Measurements from ENCODE around the gene ZDHHC8. TPM values are rescaled to one million over a fixed set of nuclear protein-coding genes. Genes with fewer than 3 reads are reported as not detected.

Gene ZDHHC8
- total RNA-seq, 8 experiments from 2014 or later, result 4.5 to 34.5 (median 8.9) TPM

DNA sequence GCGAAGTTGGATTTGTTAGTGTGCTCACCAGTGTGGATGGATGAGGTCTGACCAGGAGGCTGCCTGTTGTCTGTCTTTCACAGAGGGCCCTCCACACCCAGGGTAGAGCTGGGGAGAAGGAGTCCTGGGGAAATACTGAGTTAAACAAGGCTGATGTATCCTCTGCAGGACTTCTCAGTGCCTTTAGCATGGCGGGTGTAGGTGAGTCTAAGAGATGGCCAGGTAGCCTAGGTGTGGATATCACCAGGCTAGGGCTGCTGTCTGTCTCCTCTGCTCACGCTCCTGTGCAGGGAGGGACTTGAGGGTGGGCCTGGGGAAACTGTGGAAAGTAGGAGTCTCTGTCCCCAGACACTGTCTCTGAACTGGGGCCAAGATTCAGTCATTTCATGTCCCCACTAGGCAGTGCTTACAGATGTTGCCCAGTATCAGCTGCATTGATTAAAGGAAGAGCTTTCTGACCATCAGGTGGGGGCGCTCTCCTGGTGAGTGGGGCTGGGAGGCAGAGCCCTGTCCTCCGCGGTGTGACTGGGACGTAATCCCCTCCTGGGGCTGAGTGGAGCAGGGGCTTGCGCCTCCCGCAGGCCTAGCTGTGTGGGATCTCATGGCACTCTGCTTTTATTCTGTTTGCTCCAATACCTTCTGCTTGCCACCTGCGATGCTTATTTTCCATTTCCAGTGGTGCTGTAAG, 54.7 kb downstream of the ZDHHC8 start:
- WGBS, 10 experiments, result 14 to 100% (median 60%) methylated on average over 1 to 8 of the region's 10 CpGs; no CpG with 5 or more reads in 5 of the 10 experiments
- H3K27ac ChIP-seq, result peak overlapping the region in 1 of 2 donors; percentile 17
- peak in 3 of 8 experiments; percentile 26 to 44 (median 30) for ATAC-seq (replicated peaks in 6 of 8)
- no peak overlapping the region for H3K4me3 ChIP-seq
- H3K4me1 ChIP-seq (replicated peaks in 1 of 2), result peaks cover 17 to 21% of the 10 kb centered on the region in 2 donors
- in situ Hi-C loops (cut with MboI; ENCODE audit: low pct_unique_long_range_greater_than_20kb in 2 of 9, low sequenced_read_pairs in 9 of 9, unreplicated experiment in 9 of 9), result no loop called here

DNA sequence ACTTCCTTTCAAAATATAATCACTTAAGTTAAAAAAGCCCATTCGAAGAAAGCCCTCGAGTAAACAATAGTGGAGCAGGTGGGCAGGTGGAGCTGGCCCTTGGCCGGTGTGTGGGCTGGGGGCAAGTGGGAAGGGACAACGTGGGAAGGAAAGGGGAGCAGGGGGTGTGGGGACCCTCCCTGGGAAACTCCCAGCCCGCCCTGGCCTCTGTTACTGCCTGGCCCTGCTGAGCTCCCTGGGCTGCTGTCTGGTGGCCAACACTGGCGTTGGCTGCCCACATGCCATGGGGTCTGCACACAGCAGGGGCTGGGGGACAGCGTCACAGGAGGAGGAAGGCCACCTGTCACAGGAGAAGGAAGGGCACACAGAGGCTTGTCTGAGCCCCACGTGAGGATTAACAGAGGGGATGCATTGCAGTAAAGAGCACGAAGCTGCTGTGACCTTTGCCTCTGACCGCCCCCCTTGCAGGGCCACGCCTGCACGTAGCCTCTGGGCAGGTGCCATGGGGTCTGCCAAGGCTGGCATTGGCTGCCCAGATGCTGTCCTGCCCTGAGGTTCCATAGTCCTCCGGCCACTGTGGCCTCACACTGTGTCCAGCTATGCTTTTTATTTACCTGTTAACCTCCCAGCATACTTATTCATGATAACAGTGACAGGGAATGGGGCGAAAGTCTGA, 55.4 kb downstream of the ZDHHC8 start:
- Histone ChIP-seq H3K4me3 (no peak overlapping the region), H3K4me1 (replicated peaks in 1 of 2) (peaks cover 10 to 21% of the 10 kb centered on the region in 2 donors), H3K27ac (no peak overlapping the region)
- 20 to 73% (median 43%) methylated on average over 1 to 3 of the region's 14 CpGs; no CpG with 5 or more reads in 6 of the 10 experiments for WGBS, 10 experiments
- in situ Hi-C loops (cut with MboI; ENCODE audit: low pct_unique_long_range_greater_than_20kb in 2 of 9, low sequenced_read_pairs in 9 of 9, unreplicated experiment in 9 of 9), result no loop called here
- ATAC-seq (replicated peaks in 6 of 8), result no peak

DNA sequence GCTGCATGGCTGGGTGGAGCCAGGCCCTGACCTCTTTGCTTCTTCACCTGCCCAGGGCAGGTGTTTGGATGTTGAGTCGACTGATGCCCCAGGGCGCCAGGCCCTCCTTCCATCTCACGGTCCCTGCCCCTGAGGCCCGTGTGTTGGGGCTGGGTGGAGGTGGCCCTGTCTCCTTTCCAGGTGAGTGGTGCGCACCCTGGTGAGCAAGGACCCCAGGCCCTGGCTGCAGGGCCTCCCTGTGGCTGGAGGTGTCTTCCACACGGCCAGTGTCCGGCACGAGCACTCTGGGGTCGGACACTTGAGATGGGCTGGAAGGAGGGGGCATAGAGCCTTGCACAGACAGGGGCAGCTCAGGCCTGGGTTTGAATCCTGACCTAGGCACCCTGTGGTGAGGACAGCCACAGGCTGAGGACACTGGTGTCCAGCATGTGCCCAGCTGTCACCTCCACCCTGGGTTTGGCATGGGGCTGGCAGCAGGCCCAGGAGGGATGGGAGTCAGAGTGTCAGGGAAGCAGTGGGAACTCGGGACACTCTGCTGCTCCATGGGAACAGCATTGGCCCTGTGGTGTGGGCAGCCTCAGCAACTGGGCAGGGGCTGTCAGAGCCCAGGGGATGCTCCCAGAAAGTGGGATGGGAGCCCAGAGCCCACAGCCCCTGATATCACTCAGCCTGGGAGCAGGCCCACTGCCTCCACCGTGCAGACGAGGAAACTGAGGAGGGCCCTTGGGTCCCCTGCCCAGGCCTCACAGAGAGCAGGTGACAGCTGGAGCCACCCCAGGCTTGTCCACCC, 56.4 kb downstream of the ZDHHC8 start:
- Histone ChIP-seq H3K27ac (no peak overlapping the region), H3K4me3 (no peak overlapping the region), H3K4me1 (replicated peaks in 1 of 2) (peaks cover 7 to 19% of the 10 kb centered on the region in 2 donors)
- 60 to 100% (median 86%) methylated on average over 1 to 4 of the region's 12 CpGs; no CpG with 5 or more reads in 6 of the 10 experiments for WGBS, 10 experiments
- in situ Hi-C loops (cut with MboI; ENCODE audit: low pct_unique_long_range_greater_than_20kb in 2 of 9, low sequenced_read_pairs in 9 of 9, unreplicated experiment in 9 of 9), result no loop called here
- ATAC-seq (replicated peaks in 6 of 8), result peak in 1 of 8 experiments; percentile 4

DNA sequence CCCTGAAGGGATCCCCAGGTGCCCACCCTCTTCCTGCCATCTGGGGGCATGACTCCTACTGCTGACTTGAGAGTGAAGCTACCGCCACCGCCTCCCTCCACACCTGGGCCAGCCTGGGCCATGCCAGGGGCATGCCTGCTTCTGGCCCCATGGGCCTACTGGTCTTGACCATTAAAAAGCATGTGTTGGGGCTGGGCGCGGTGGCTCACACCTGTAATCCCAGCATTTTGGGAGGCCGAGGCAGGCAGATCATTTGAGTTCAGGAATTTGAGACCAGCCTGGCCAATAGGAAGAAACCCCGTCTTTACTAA, 56.9 kb downstream of the ZDHHC8 start:
- 100% methylated on average over 1 to 2 of the region's 6 CpGs; no CpG with 5 or more reads in 5 of the 10 experiments for WGBS, 10 experiments
- no peak overlapping the region for H3K27ac ChIP-seq
- in situ Hi-C loops (cut with MboI; ENCODE audit: low pct_unique_long_range_greater_than_20kb in 2 of 9, low sequenced_read_pairs in 9 of 9, unreplicated experiment in 9 of 9), result no loop called here
- ATAC-seq (replicated peaks in 6 of 8), result no peak
- H3K4me1 ChIP-seq (replicated peaks in 1 of 2), result peaks cover 11 to 19% of the 10 kb centered on the region in 2 donors
- H3K4me3 ChIP-seq, result no peak overlapping the region

DNA sequence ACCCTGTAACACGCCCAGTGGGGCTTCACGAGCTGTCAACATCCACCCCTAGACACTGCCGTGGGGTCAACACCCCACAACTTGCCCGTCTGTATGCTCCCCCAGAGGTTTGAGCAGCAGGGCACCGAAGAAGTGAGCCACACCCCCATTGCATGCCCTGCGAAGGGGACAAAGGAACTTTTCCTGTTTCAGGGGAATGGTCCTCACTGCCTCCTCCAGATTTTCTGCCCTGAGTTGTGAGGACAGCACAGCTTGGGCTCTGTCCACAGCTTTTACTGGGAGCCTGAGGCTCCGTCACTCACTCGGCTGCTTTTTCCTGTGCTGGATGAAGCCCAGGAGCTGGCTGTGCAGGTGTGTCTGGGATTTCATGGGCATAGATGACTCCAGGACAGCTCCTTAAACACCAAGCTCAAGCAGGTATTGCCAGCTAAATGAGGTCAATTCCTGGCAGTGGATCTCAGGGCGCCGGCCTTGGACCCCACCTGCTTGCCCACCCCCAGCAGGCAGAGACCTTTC, 59.5 kb downstream of the ZDHHC8 start:
- no peak overlapping the region for H3K27ac ChIP-seq

DNA sequence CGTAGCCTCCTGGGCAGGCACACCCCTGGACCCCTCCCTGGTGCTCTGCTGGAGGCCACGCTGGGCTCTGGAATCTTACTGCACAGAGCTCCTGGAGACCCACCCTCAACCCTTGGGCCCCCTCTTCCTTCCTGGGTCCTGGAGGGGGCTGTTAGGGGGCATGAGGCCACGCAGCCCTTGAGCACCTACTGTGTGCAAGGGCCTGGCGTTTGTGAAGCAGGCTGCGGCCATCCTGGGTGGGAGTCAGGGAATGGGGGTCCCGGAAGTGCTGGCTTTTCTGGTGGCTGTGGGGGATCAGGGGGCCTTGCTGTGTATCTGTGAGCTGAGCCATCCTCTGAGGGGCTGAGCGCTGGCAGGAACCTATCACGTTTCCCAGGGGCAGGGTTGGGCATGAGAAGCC, 60.2 kb downstream of the ZDHHC8 start:
- peak in 4 of 8 experiments; percentile 47 to 59 (median 48) for ATAC-seq (replicated peaks in 6 of 8)
- Histone ChIP-seq H3K27ac (peak overlapping the region in 1 of 2 donors; percentile 18), H3K4me3 (no peak overlapping the region), H3K4me1 (replicated peaks in 1 of 2) (peaks cover 15 to 22% of the 10 kb centered on the region in 2 donors)
- in situ Hi-C loops (cut with MboI; ENCODE audit: low pct_unique_long_range_greater_than_20kb in 2 of 9, low sequenced_read_pairs in 9 of 9, unreplicated experiment in 9 of 9), result no loop called here
- 60 to 100% methylated on average over 1 of the region's 8 CpGs; no CpG with 5 or more reads in 8 of the 10 experiments for WGBS, 10 experiments

More for the DNA sequence above, 59.5 kb downstream of the ZDHHC8 start:
- Histone ChIP-seq H3K4me1 (replicated peaks in 1 of 2) (peaks cover 12 to 20% of the 10 kb centered on the region in 2 donors), H3K4me3 (no peak overlapping the region)
- in situ Hi-C loops (cut with MboI; ENCODE audit: low pct_unique_long_range_greater_than_20kb in 2 of 9, low sequenced_read_pairs in 9 of 9, unreplicated experiment in 9 of 9), result no loop called here
- 60 to 80% (median 71%) methylated on average over 1 to 4 of the region's 10 CpGs; no CpG with 5 or more reads in 6 of the 10 experiments for WGBS, 10 experiments
- no peak for ATAC-seq (replicated peaks in 6 of 8)

DNA sequence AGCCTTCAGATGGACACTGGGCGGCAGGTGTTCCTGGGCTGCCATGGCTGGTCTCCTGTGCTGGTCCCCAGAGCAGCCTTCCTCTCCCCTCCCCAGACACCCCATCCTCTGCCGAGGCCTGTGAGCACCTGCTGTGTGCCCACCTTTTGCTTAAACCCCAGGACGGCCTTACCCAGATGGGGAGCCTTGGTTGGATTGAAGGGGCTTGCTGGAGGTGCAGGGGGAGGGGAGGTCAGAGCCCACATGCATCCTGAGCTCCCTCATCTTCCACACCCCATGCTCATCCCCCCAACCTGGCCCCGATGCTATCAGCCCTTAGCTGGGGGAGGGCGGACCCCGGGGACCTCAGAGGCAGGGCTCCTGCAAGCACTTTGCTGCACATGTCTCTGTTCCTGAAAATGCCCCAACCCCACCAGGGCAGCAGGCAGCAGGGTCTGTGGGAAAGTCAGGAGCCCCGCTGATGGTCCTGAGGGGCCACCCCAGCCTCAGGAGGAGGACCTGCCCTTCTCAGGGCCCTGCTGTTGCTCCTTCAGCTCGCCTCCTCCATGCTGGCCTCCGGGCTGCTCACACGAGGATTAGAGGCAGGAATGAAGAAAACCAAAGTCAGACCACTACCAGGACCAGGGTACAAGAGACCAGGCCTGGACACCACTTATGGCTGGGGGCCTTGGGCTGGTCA, 60.8 kb downstream of the ZDHHC8 start:
- 60 to 80% (median 70%) methylated on average over 1 to 6 of the region's 10 CpGs; no CpG with 5 or more reads in 7 of the 10 experiments for WGBS, 10 experiments
- Histone ChIP-seq H3K27ac (no peak overlapping the region), H3K4me3 (no peak overlapping the region), H3K4me1 (replicated peaks in 1 of 2) (peaks cover 21 to 26% of the 10 kb centered on the region in 2 donors)
- no peak for ATAC-seq (replicated peaks in 6 of 8)
- in situ Hi-C loops (cut with MboI; ENCODE audit: low pct_unique_long_range_greater_than_20kb in 2 of 9, low sequenced_read_pairs in 9 of 9, unreplicated experiment in 9 of 9), result no loop called here

DNA sequence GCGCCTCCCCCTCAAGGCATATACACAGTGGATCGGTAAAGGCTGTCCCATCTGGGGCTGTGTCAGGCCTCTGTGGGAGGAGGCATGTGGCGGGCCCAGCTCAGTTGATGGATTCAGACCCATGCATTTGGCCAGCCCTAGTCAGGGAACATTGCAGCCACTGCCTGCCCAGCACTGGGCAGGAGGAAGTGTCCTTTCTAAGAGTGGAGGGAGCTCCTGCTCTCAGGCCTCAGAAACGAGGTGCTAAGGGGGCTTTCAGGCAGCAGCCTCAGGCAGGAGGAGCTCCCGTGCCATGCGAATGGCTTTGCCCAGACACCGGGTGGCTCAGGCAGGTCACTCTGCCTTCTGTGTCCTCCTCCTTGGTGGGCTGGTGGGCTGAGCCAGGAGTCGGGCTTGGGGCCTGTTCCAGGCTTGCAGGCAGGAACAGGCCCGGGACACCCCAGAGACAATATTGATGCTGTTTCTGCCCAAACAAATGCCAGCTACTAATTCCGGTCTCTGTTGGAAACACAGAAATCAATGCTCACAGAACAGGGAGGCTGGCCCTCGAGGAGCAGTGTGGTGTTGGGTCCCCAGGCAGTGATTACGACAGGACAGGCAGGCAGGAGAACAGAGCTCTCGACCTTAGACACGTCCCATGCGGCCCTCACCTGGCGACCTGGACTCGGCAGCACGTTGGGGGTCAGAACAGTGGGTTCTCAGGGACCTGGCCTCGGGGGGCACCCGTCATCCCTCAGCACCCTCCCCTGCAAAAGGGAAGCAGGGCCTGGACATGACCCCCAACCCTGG, 61.6 kb downstream of the ZDHHC8 start:
- in situ Hi-C loops (cut with MboI; ENCODE audit: low pct_unique_long_range_greater_than_20kb in 2 of 9, low sequenced_read_pairs in 9 of 9, unreplicated experiment in 9 of 9), result no loop called here
- Histone ChIP-seq H3K27ac (peak overlapping the region in 1 of 2 donors; percentile 8), H3K4me1 (replicated peaks in 1 of 2) (peaks cover 21 to 33% of the 10 kb centered on the region in 2 donors), H3K4me3 (no peak overlapping the region)
- peak in 1 of 8 experiments; percentile 35 for ATAC-seq (replicated peaks in 6 of 8)
- WGBS, 10 experiments, result 42 to 100% (median 80%) methylated on average over 1 to 7 of the region's 20 CpGs; no CpG with 5 or more reads in 3 of the 10 experiments

DNA sequence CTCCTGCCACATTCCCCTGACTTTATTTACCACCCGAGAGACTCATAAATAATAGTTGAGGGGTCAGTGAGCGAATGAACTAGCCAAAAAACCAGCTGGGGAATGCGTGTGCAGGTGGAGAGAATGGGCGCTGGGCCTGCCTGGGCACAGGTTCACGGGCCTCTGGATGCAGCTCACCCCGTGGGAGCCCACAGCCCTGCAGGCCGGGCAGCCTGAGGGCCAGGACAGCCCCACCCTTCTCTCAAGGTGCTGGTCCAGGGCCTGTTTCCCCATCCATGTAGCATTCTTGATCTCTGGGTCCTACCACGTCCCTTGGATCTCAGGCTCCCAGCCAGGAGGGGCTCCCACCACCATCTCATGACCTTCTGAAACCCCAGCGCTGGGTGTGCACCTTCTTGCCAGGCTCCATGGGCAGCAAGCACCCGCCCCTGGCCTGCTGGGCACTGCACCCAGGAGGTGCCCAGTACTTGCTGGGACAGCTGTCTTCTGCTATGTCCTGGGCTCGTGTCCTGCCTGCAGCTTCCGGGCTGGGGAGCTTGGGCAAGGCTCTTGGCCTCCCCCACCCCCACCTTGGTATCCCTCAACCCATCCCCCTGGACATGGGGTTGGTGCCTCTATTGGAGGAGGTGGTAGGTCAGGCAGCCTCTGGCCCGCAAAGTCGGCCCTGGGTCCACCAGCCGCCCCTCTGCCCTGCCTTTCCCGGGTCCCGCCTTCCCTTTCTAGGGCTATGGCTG, 62.3 kb downstream of the ZDHHC8 start:
- WGBS, 10 experiments, result 0 to 94% (median 70%) methylated on average over 1 to 4 of the region's 17 CpGs; no CpG with 5 or more reads in 6 of the 10 experiments
- Histone ChIP-seq H3K4me1 (replicated peaks in 1 of 2) (peaks cover 26 to 41% of the 10 kb centered on the region in 2 donors), H3K27ac (no peak overlapping the region), H3K4me3 (no peak overlapping the region)
- in situ Hi-C loops (cut with MboI; ENCODE audit: low pct_unique_long_range_greater_than_20kb in 2 of 9, low sequenced_read_pairs in 9 of 9, unreplicated experiment in 9 of 9), result no loop called here
- ATAC-seq (replicated peaks in 6 of 8), result no peak

DNA sequence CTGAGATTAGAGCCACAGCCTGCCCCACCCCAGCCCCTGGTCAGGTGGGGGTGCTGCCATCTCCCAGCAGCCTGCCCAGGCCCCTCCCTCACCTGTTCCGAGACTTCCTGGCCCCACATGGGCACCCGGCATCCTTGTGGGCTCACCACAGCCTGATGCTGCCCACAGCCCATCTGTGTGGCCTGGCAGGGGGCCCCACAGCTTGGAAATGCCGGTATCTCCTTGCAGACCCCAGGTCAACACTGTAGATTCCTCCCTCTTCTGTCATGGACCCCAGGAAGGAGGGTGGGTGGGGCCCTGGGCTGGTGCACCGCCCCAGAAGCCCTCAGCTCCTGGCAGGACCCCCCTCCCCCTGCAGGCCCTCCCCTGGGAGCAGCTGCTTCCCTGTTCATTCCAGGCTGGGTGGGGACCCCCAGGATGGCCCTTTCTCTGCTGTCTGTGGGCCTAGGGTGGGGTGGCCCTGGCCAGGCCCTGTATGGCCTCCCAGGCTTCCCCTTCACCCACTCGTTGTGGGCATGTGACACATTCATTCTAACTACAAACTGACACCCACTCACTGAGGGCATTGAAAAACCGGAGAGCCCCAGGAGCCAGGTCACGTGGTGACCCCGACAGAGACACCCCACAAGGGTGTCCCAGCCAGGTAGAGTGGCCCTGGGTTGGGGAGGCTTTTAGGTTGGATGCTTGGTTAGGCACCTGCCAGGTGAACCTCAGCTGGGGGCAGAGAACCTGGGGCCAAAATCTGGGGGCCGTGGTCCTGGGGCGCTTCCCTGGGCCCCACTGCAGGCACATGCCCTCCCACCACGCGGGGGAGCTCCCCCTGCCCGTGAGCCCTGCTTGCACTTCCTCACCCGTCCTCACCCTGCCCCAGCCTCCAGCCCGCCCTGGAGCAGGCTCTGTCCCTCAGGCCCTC, 63.3 kb downstream of the ZDHHC8 start:
- in situ Hi-C loops (cut with MboI; ENCODE audit: low pct_unique_long_range_greater_than_20kb in 2 of 9, low sequenced_read_pairs in 9 of 9, unreplicated experiment in 9 of 9), result no loop called here
- ATAC-seq (replicated peaks in 6 of 8), result no peak
- Histone ChIP-seq H3K27ac (no peak overlapping the region), H3K4me1 (replicated peaks in 1 of 2) (peaks cover 30 to 45% of the 10 kb centered on the region in 2 donors), H3K4me3 (no peak overlapping the region)
- WGBS, 10 experiments, result 0 to 83% (median 20%) methylated on average over 1 to 2 of the region's 15 CpGs; no CpG with 5 or more reads in 7 of the 10 experiments
